Epithelial cell of esophagus (primary cell): ENCODE results near the gene KCNJ5.

Experiments
- DNase-seq: peaks from one replicate; pipeline ENCODE4 v3.0.0; 2010; ENCODE audit warnings: low read depth
- H3K4me3 ChIP-seq: 2 replicates; pipeline ENCODE4 v1.5.1; 2011; ENCODE audit warnings: mild to moderate bottlenecking, low read length, control low read depth
- TF ChIP-seq, protein P1 (sequence below): IDR thresholded peaks from 2 replicates; pipeline ENCODE4 v1.5.1; 2011; ENCODE audit warnings: low read depth, mild to moderate bottlenecking, low read length, control low read depth, inconsistent platforms; ENCODE audit not compliant: insufficient read depth; ENCODE audit errors: missing control alignments

Gene KCNJ5

DNA sequence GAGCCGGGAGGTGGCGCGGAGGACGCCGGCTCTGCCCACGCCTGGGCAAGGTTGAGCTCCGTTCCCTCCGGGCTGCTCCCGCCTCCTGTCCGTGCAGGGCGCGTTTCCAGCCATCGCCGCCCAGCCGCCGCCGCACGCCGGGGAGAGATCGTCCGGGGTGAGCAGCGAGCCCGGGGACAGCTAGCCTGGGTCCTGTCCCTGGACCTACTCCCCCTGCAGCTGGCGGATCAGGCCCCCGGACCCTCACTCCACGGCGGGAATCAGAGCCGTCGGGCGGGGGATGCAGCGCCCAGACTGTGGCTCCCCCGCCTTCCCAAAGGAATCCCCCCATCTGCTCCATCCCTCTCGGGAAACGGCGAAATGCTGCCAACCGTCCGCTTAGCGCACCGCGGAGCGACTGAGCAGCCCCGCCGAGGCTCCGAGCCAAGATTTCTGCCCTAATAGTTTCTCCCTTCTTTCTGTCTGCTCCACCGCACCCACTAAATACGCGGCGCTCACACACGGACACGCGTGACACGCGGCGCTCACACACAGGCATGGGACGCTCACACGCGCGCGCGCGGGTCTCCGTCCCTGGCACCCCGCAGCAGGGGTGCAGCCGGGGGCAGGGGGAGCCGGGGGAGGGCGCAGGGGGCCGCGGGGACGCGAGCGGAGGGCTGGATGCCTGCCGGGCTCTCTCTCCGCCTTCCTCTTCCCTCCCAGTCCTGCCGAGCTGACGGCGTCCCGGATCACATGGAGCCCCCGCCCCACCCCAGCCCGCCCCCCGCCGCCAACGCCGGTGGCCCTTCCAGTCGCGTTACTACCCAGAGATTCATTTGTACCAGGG is at the start of gene KCNJ5:
Gene KCNJ5 (plus strand): TSS at position 814 of the 826 bp plus-strand sequence. CDS start 19,918 bp downstream, outside the sequence.
- peak; percentile 40 for DNase-seq
- H3K4me3 ChIP-seq: peak within 1 kb of the TSS; percentile 53
- TF ChIP-seq, protein P1, sequence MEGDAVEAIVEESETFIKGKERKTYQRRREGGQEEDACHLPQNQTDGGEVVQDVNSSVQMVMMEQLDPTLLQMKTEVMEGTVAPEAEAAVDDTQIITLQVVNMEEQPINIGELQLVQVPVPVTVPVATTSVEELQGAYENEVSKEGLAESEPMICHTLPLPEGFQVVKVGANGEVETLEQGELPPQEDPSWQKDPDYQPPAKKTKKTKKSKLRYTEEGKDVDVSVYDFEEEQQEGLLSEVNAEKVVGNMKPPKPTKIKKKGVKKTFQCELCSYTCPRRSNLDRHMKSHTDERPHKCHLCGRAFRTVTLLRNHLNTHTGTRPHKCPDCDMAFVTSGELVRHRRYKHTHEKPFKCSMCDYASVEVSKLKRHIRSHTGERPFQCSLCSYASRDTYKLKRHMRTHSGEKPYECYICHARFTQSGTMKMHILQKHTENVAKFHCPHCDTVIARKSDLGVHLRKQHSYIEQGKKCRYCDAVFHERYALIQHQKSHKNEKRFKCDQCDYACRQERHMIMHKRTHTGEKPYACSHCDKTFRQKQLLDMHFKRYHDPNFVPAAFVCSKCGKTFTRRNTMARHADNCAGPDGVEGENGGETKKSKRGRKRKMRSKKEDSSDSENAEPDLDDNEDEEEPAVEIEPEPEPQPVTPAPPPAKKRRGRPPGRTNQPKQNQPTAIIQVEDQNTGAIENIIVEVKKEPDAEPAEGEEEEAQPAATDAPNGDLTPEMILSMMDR: no peak

DNA sequence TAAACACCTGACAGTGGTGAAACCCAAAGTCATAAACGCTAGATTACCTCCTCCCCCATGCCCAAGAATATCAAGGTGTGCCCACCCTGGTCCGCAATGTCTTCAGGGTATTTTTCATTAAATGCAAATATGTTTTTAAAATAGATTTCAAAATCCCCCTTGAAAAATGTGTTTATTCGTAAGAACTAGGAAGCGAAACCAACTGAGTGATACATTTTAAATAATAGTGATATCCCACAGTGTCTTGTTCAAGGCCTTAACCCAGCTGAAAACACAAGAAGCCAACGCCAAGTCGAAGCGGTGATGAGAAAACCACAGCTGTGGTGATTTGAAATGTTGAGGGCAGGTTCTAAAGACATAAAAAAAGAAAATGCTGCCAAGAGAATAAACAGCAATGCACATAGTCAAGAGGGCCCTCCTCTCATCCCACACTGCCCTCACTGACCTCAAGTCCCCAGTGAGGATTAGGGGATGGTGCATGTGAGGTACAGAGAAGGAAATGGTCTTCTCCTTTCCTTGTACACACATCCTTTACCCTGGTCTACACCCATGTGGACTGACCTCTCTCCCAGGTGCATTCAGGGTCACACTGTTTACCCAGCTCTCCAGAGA is 49.6 kb upstream of the KCNJ5 start:
- H3K4me3 ChIP-seq: no peak overlapping the region
- no peak for DNase-seq
- TF ChIP-seq, protein P1: no peak

DNA sequence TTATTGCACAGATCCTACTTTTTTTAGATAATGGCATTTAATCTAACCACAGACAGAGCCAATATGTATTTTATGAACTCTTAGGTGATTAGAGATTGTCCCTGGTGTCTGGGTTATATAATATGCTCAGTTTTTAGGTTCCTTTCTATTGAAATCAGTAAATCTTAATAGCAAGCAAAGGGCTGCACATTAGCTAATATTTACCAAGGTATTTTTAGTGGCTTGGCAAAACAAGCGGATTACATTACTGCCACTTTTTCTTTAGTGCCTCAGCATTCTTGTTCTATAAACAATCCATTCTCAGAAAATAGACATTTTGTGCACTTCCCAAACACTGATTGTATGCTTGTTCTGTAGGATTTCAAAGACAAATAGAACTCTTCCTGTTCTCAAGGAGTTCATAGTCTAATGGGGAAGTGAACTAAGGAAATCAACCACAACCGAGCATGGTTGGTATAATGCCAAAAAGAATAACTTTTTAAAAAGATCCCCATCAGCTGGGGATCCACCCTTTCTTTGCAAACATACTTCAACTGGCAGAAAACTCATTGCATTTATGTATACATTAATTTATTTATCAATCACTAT is 47.9 kb upstream of the KCNJ5 start:
- no peak overlapping the region for H3K4me3 ChIP-seq
- DNase-seq: no peak
- TF ChIP-seq, protein P1: no peak

DNA sequence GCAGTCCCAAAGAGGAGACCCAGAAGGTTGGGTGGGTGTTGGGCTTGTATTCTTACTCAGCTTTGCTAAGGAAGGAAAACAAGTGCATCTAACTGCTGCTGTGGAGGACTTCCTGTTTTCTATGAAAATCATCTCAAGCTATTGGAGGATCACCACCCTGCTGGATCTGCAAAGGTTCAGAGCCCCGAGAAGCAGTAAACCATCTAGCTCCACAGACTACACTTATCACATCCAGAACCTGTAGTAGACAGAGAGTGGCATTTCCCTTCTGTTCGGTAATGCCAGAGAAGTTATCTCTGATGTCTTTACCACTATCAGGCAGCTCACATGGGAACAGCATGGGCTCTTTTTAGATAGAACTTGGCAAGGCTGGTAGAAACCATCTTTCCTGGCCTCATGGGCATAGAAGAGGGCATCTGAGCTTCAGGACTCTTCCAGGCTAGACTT is 45.8 kb upstream of the KCNJ5 start:
- TF ChIP-seq, protein P1: no peak
- no peak overlapping the region for H3K4me3 ChIP-seq
- DNase-seq: no peak

DNA sequence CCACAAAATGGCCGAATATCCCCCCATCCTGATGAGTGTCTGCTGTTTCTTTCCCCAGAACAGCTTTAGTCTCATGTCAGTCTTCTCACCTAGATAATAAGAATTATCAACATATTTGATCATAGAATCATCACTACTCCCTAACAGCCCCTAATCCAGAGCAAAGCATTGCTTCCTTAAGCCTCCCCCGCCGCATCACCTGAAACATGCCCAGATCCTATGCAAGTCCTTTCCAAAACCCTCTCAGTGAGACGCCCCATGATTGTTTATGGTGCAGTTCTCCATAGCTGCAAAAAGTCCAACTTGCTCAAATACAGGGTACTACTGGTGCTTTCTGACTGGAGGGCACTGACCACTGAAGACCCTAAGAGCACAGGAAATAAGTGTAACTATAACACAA is 44.2 kb upstream of the KCNJ5 start:
- no peak overlapping the region for H3K4me3 ChIP-seq
- DNase-seq: no peak
- TF ChIP-seq, protein P1: no peak

DNA sequence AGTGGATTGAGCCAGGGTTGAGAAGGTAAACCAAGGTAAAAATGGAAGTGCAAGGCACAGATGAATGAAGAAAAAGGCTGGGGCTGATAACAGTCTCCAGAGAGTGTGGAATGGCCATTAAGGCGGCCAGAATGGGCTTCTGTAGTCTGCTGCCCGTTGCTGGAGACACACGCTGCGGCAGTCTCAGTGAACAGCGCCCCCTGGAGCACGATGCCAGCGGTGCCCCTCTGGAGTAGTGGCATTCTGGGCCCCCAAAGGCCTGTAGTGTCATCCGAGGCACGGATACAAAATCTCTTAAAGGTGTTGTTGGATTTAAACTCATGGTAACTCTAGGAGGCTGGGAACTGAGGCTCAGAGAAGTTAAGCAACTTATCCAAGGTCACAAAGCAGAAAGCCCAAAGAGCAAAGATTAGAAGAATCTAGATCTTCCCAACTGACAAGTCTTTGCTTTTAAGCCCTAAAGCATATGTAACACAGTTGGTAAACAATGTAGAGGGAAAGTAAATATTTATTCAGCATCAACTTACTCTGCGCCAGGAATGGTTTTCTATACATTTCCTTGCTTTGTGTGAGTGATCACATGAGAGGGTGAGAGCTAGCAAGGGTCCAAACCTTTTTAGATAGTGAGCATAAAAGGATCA is 42.2 kb upstream of the KCNJ5 start:
- TF ChIP-seq, protein P1: peak; percentile 42
- H3K4me3 ChIP-seq: no peak overlapping the region
- DNase-seq: peak; percentile 42
